WTC11 (cell line): ENCODE measurements around the gene IL27RA. TPM values are rescaled to one million over a fixed set of nuclear protein-coding genes. Genes with fewer than 3 reads are reported as not detected.

ENCODE experiments used
- ATAC-seq: fragments of 200-7000 bp; cut with Tn5 transposase; 2 replicates; pipeline ENCODE4 v1.10.0; 2021; ENCODE audit warnings: mild to moderate bottlenecking, moderate library complexity
- CTCF ChIA-PET: fragments of 300-600 bp; sonication (Branson Sonifier 250); formaldehyde crosslinking; loops from one replicate; lab custom pipeline; 2021; ENCODE audit warnings: antibody characterized with exemption; lab: Charles Lee
- POLR2A ChIA-PET: fragments of 350-600 bp; sonication (Branson Sonifier 250); formaldehyde crosslinking; loops from one replicate; lab custom pipeline; 2021; ENCODE audit warnings: antibody characterized with exemption; lab: Charles Lee
- DNase-seq: peaks from one replicate; pipeline ENCODE4 v3.0.0; 2021; ENCODE audit warnings: low spot score
- H3K27ac Mint-ChIP-seq: 2 replicates; pipeline ENCODE4 v1.8.0; 2021; ENCODE audit warnings: mixed read lengths
- H3K27me3 Mint-ChIP-seq: 2 replicates; pipeline ENCODE4 v1.8.0; 2021; ENCODE audit warnings: low read depth, mild to moderate bottlenecking, moderate library complexity, mixed read lengths
- H3K36me3 Mint-ChIP-seq: 2 replicates; pipeline ENCODE4 v1.8.0; 2021; ENCODE audit warnings: mixed read lengths
- H3K4me1 Mint-ChIP-seq: 2 replicates; pipeline ENCODE4 v1.8.0; 2022; ENCODE audit warnings: mixed read lengths
- H3K4me3 Mint-ChIP-seq: 2 replicates; pipeline ENCODE4 v1.8.0; 2021; ENCODE audit warnings: mild to moderate bottlenecking, moderate library complexity, mixed read lengths
- H3K9me3 Mint-ChIP-seq: 2 replicates; pipeline ENCODE4 v1.8.0; 2021; ENCODE audit warnings: mixed read lengths
- ATF1 ChIP-seq: sonication (generic); formaldehyde crosslinking; IDR thresholded peaks from 2 replicates; pipeline ENCODE4 v1.8.1; 2023; ENCODE audit warnings: mild to moderate bottlenecking, moderate library complexity, missing genetic modification reagents
- ATF2 ChIP-seq: sonication (generic); formaldehyde crosslinking; IDR thresholded peaks from 2 replicates; pipeline ENCODE4 v1.8.1; 2022; ENCODE audit warnings: low read depth, missing genetic modification reagents, borderline replicate concordance
- E2F1 ChIP-seq: sonication (generic); formaldehyde crosslinking; IDR thresholded peaks from 2 replicates; pipeline ENCODE4 v1.8.0; 2022; ENCODE audit warnings: mild to moderate bottlenecking, missing genetic modification reagents
- FOXP1 ChIP-seq: sonication (generic); formaldehyde crosslinking; IDR thresholded peaks from 2 replicates; pipeline ENCODE4 v1.8.0; 2022; ENCODE audit warnings: missing genetic modification reagents, mild to moderate bottlenecking, moderate library complexity, borderline replicate concordance
- GRHL2 ChIP-seq: fragments of 250-450 bp; sonication (Bioruptor Pico); IDR thresholded peaks from 2 replicates; pipeline ENCODE4 v1.8.0; 2022; ENCODE audit warnings: mild to moderate bottlenecking, moderate library complexity; ENCODE audit not compliant: insufficient replicate concordance, severe bottlenecking
- MYBL2 ChIP-seq: sonication (generic); formaldehyde crosslinking; IDR thresholded peaks from 2 replicates; pipeline ENCODE4 v1.8.1; 2023; ENCODE audit warnings: mild to moderate bottlenecking, moderate library complexity, missing genetic modification reagents
- NR2C2 ChIP-seq: sonication (generic); formaldehyde crosslinking; IDR thresholded peaks from 2 replicates; pipeline ENCODE4 v1.8.0; 2022; ENCODE audit warnings: mild to moderate bottlenecking, missing genetic modification reagents
- OVOL2 ChIP-seq: fragments of 250-450 bp; sonication (Bioruptor Pico); IDR thresholded peaks from 2 replicates; pipeline ENCODE4 v1.9.0; 2021; ENCODE audit warnings: mild to moderate bottlenecking, borderline replicate concordance
- PRDM15 ChIP-seq: sonication (generic); formaldehyde crosslinking; IDR thresholded peaks from 2 replicates; pipeline ENCODE4 v1.8.0; 2022; ENCODE audit warnings: missing genetic modification reagents
- RORB ChIP-seq: fragments of 250-450 bp; sonication (Bioruptor Pico); IDR thresholded peaks from 2 replicates; pipeline ENCODE4 v1.9.0; 2021; ENCODE audit warnings: mild to moderate bottlenecking
- TEAD4 ChIP-seq: sonication (generic); formaldehyde crosslinking; IDR thresholded peaks from 2 replicates; pipeline ENCODE4 v1.8.0; 2022; ENCODE audit warnings: mild to moderate bottlenecking, missing genetic modification reagents
- TP53 ChIP-seq: sonication (generic); formaldehyde crosslinking; IDR thresholded peaks from 2 replicates; pipeline ENCODE4 v1.8.1; 2023; ENCODE audit warnings: mild to moderate bottlenecking, missing genetic modification reagents
- ZBTB21 ChIP-seq: sonication (generic); formaldehyde crosslinking; IDR thresholded peaks from 2 replicates; pipeline ENCODE4 v1.8.1; 2023; ENCODE audit warnings: mild to moderate bottlenecking, missing genetic modification reagents, borderline replicate concordance
- ZNF532 ChIP-seq: fragments of 250-450 bp; sonication (Bioruptor Pico); IDR thresholded peaks from 2 replicates; pipeline ENCODE4 v1.9.0; 2021; ENCODE audit warnings: mild to moderate bottlenecking, borderline replicate concordance
- total RNA-seq: library from RNA; stranded (reverse); gene quantifications from 3 replicates; pipeline ENCODE4 v1.2.3, GENCODE V29; 2021
- TF ChIP-seq, protein P1 (sequence below): fragments of 250-450 bp; sonication (Bioruptor Pico); IDR thresholded peaks from 2 replicates; pipeline ENCODE4 v1.9.0; 2021; ENCODE audit warnings: moderate library complexity, mild to moderate bottlenecking, inconsistent platforms, borderline replicate concordance
- TF ChIP-seq, protein P2 (sequence below): sonication (generic); formaldehyde crosslinking; IDR thresholded peaks from 2 replicates; pipeline ENCODE4 v1.8.1; 2023; ENCODE audit warnings: mild to moderate bottlenecking, missing genetic modification reagents, borderline replicate concordance

IL27RA gene
- total RNA-seq, 1 experiment from 2014 or later: 12.2 TPM

- ChIA-PET POLR2A (no interaction called here), CTCF (interaction anchor here (0.6 to 0.9 kb wide), 2 partner anchors 31 to 67 kb away, joined by 3 to 5 read pairs; no protein-coding TSS in a partner anchor)
- Mint-ChIP-seq H3K27ac (no peak overlapping the region), H3K36me3 (peaks cover 10% of the 10 kb centered on the region), H3K27me3 (peaks cover 12% of the 10 kb centered on the region)
- TF ChIP-seq TP53 (CRISPR knock-in tag) (no peak), GRHL2 (no peak), ATF2 (no peak), MYBL2 (CRISPR knock-in tag) (no peak), ZNF532 (no peak), RORB (CRISPR knock-in tag) (no peak), ZBTB21 (CRISPR knock-in tag) (no peak), PRDM15 (CRISPR knock-in tag) (no peak), NR2C2 (no peak), OVOL2 (CRISPR knock-in tag) (no peak), E2F1 (no peak), TEAD4 (CRISPR knock-in tag) (no peak), FOXP1 (no peak), ATF1 (CRISPR knock-in tag) (no peak)
- TF ChIP-seq, protein P1, sequence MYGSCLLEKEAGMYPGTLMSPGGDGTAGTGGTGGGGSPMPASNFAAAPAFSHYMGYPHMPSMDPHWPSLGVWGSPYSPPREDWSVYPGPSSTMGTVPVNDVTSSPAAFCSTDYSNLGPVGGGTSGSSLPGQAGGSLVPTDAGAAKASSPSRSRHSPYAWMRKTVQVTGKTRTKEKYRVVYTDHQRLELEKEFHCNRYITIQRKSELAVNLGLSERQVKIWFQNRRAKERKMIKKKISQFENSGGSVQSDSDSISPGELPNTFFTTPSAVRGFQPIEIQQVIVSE (CRISPR knock-in tag): no peak
- TF ChIP-seq, protein P2, sequence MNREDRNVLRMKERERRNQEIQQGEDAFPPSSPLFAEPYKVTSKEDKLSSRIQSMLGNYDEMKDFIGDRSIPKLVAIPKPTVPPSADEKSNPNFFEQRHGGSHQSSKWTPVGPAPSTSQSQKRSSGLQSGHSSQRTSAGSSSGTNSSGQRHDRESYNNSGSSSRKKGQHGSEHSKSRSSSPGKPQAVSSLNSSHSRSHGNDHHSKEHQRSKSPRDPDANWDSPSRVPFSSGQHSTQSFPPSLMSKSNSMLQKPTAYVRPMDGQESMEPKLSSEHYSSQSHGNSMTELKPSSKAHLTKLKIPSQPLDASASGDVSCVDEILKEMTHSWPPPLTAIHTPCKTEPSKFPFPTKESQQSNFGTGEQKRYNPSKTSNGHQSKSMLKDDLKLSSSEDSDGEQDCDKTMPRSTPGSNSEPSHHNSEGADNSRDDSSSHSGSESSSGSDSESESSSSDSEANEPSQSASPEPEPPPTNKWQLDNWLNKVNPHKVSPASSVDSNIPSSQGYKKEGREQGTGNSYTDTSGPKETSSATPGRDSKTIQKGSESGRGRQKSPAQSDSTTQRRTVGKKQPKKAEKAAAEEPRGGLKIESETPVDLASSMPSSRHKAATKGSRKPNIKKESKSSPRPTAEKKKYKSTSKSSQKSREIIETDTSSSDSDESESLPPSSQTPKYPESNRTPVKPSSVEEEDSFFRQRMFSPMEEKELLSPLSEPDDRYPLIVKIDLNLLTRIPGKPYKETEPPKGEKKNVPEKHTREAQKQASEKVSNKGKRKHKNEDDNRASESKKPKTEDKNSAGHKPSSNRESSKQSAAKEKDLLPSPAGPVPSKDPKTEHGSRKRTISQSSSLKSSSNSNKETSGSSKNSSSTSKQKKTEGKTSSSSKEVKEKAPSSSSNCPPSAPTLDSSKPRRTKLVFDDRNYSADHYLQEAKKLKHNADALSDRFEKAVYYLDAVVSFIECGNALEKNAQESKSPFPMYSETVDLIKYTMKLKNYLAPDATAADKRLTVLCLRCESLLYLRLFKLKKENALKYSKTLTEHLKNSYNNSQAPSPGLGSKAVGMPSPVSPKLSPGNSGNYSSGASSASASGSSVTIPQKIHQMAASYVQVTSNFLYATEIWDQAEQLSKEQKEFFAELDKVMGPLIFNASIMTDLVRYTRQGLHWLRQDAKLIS (CRISPR knock-in tag): no peak
- TF ChIP-seq, all 79 proteins: peak for 0
- DNase-seq: no peak
- no peak overlapping the region for H3K4me3 Mint-ChIP-seq
- H3K9me3 Mint-ChIP-seq: no peaks in the 10 kb centered on the region
- no peak for ATAC-seq
- H3K4me1 Mint-ChIP-seq: peaks cover 3% of the 10 kb centered on the region; the same call in 1 of the 2 replicates
These were observed 21.5 kb downstream of the IL27RA start for GRCh38 chr19:14053032-14053431.
